ENCODE measurements around the gene YDJC. TPM values are rescaled to one million over a fixed set of nuclear protein-coding genes. Genes with fewer than 3 reads are reported as not detected.
A peak's percentile ranks its signal among the peaks of the same experiment; 100 is the strongest.
"Not testable (repeated sequence)": the region's sequence is repeated elsewhere in the genome, so short reads cannot be mapped to it uniquely, and the experiment has no call there.

The YDJC gene
- polyA plus RNA-seq: 10 to 100 TPM; 34.5 to 46.7 (median 42.2) TPM
- long read RNA-seq, donor 1, transcript YDJC-203 (5 exons, 1,410 nt): minor isoform, 8 of 49 reads
- long read RNA-seq, donor 1, transcript YDJC-201 (5 exons, 1,351 nt): major isoform, 14 of 49 reads
- long read RNA-seq, donor 1, partial matches to known transcripts: 21 of 49 reads
- long read RNA-seq, donor 1, other reads (novel, unspliced or antisense): 0 of 49 reads
- long read RNA-seq, donor 2, partial matches to known transcripts: 0 of 5 reads
- long read RNA-seq, donor 2, other reads (novel, unspliced or antisense): 0 of 5 reads
- long read RNA-seq, donor 3, transcript YDJC-201 (5 exons, 1,351 nt): major isoform, 7 of 10 reads
- long read RNA-seq, donor 3, partial matches to known transcripts: 0 of 10 reads
- long read RNA-seq, donor 3, other reads (novel, unspliced or antisense): 0 of 10 reads
- long read RNA-seq, donor 4: 0 reads
- long read RNA-seq, donor 5, partial matches to known transcripts: 0 of 4 reads
- long read RNA-seq, donor 5, other reads (novel, unspliced or antisense): 0 of 4 reads
- long read RNA-seq, donor 6, partial matches to known transcripts: 0 of 8 reads
- long read RNA-seq, donor 6, other reads (novel, unspliced or antisense): 0 of 8 reads
- long read RNA-seq, donor 7, partial matches to known transcripts: 0 of 3 reads
- long read RNA-seq, donor 7, other reads (novel, unspliced or antisense): 0 of 3 reads
- long read RNA-seq, donor 8, partial matches to known transcripts: 0 of 1 reads
- long read RNA-seq, donor 8, other reads (novel, unspliced or antisense): 0 of 1 reads
- long read RNA-seq, donor 9, partial matches to known transcripts: 0 of 5 reads
- long read RNA-seq, donor 9, other reads (novel, unspliced or antisense): 0 of 5 reads
- long read RNA-seq, donor 10, transcript YDJC-201 (5 exons, 1,351 nt): major isoform, 5 of 10 reads
- long read RNA-seq, donor 10, partial matches to known transcripts: 0 of 10 reads
- long read RNA-seq, donor 10, other reads (novel, unspliced or antisense): 0 of 10 reads

DNA sequence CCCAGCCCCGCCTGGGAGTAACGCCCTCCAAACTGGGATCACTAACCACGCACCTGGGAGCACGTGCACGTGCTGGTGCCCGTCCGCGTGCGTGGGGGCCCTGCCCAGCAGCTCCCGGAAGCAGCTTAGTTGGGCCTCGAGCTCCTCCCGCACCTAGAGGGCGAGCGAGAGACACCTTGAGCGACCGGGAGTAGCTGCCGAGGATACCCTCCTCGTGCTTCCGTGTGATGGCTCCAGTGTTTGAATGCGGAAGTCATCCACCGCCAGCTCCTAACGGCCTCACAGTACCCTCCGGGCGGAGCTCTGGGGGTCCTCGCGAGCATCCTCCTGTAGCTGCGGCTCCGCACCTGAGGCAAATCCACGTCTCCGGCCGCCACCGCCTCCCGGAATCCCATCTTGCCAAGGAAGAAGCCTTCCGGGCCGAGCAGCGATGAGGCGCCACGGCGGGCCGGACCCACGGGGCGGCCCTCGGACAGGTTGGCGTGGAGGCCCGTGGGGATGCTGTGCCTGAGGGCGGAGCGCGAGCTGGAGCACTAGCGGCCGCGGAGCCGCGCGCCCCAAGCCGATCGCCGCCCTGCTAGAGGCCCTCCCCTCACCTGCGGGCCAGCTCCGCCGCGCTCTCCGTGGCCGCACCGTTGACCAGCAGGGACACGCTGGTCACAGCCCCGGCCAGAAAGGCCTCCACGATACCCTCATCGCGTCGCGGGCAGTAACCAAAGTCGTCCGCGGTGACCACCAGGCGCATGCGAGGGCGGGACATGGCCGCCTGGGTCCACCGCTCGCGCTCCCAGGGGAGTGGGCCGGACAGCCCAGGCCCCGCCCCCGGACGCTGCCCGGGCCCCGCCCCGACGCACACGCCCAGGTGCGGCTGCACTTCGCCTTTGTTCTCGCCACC, at the start of gene YDJC:
YDJC (minus strand) TSS at position 768 of the 895 bp plus-strand sequence; CDS start at position 760, 8 bp downstream.
- H3K4me3 ChIP-seq (ENCODE audit: low read depth in 1 of 3, low read length in 3 of 3): peak within 1 kb of the TSS; percentile 87 to 98 (median 92)
- FAIRE-seq (no peak), DNase-seq (peak; percentile 97)
- peaks cover 0 to 38% (median 3%) of the 10 kb centered on the region in 3 donors for H3K36me3 ChIP-seq (ENCODE audit: control insufficient read depth in 3 of 3, insufficient read depth in 2 of 3, low read depth in 1 of 3, low read length in 3 of 3)
- 0 to 1% (median 1%) methylated on average over 77 to 93 of the region's 93 CpGs for WGBS, 3 donors
- peaks cover 0 to 12% (median 3%) of the 10 kb centered on the region in 3 donors for H3K4me1 ChIP-seq (ENCODE audit: control insufficient read depth in 3 of 3, insufficient read depth in 2 of 3, low read depth in 1 of 3, low read length in 2 of 3)
- H3K27ac ChIP-seq (ENCODE audit: low read depth in 1 of 3, low read length in 2 of 3): peak within 1 kb of the TSS; percentile 60 to 90 (median 84)
- H3K9me3 ChIP-seq (ENCODE audit: control insufficient read depth in 2 of 2, insufficient read depth in 1 of 2, low read depth in 1 of 2, low read length in 1 of 2): no peaks in the 10 kb centered on the region
- no peaks in the 10 kb centered on the region for H3K27me3 ChIP-seq (ENCODE audit: control insufficient read depth in 3 of 3, insufficient read depth in 3 of 3, low read length in 3 of 3)

- 87 to 98% (median 97%) methylated on average over 4 of the region's 4 CpGs for WGBS, 3 donors
- H3K27me3 ChIP-seq (ENCODE audit: control insufficient read depth in 3 of 3, insufficient read depth in 3 of 3, low read length in 3 of 3): no peaks in the 10 kb centered on the region
- H3K36me3 ChIP-seq (ENCODE audit: control insufficient read depth in 3 of 3, insufficient read depth in 2 of 3, low read depth in 1 of 3, low read length in 3 of 3): peaks cover 4 to 70% (median 12%) of the 10 kb centered on the region in 3 donors
- no peak for DNase-seq
- peaks cover 0 to 3% of the 10 kb centered on the region in 2 donors for H3K9me3 ChIP-seq (ENCODE audit: control insufficient read depth in 2 of 2, insufficient read depth in 1 of 2, low read depth in 1 of 2, low read length in 1 of 2)
- H3K4me3 ChIP-seq (ENCODE audit: low read depth in 1 of 3, low read length in 3 of 3): no peak overlapping the region
- no peak overlapping the region for H3K27ac ChIP-seq (ENCODE audit: low read depth in 1 of 3, low read length in 2 of 3)
- no peak for FAIRE-seq
- H3K4me1 ChIP-seq (ENCODE audit: control insufficient read depth in 3 of 3, insufficient read depth in 2 of 3, low read depth in 1 of 3, low read length in 2 of 3): no peaks in the 10 kb centered on the region
These were observed 49.6 kb upstream of the YDJC start for GRCh38 chr22:21679383-21679782.

- not testable (repeated sequence) for DNase-seq; H3K9me3 ChIP-seq (ENCODE audit: control insufficient read depth in 2 of 2, insufficient read depth in 1 of 2, low read depth in 1 of 2, low read length in 1 of 2); H3K4me3 ChIP-seq (ENCODE audit: low read depth in 1 of 3, low read length in 3 of 3); H3K27me3 ChIP-seq (ENCODE audit: control insufficient read depth in 3 of 3, insufficient read depth in 3 of 3, low read length in 3 of 3); H3K4me1 ChIP-seq (ENCODE audit: control insufficient read depth in 3 of 3, insufficient read depth in 2 of 3, low read depth in 1 of 3, low read length in 2 of 3); H3K27ac ChIP-seq (ENCODE audit: low read depth in 1 of 3, low read length in 2 of 3); FAIRE-seq
- H3K36me3 ChIP-seq (ENCODE audit: control insufficient read depth in 3 of 3, insufficient read depth in 2 of 3, low read depth in 1 of 3, low read length in 3 of 3): peaks cover 6 to 71% (median 14%) of the 10 kb centered on the region in 3 donors
- 94 to 97% (median 95%) methylated on average over 11 to 12 of the region's 12 CpGs for WGBS, 3 donors
These were observed 49.0 kb upstream of the YDJC start for GRCh38 chr22:21678842-21679241.

- WGBS, 3 donors: 92 to 98% (median 96%) methylated on average over 11 to 15 of the region's 15 CpGs
- no peak overlapping the region for H3K27ac ChIP-seq (ENCODE audit: low read depth in 1 of 3, low read length in 2 of 3)
- H3K36me3 ChIP-seq (ENCODE audit: control insufficient read depth in 3 of 3, insufficient read depth in 2 of 3, low read depth in 1 of 3, low read length in 3 of 3): peaks cover 7 to 73% (median 14%) of the 10 kb centered on the region in 3 donors
- no peaks in the 10 kb centered on the region for H3K27me3 ChIP-seq (ENCODE audit: control insufficient read depth in 3 of 3, insufficient read depth in 3 of 3, low read length in 3 of 3)
- H3K4me1 ChIP-seq (ENCODE audit: control insufficient read depth in 3 of 3, insufficient read depth in 2 of 3, low read depth in 1 of 3, low read length in 2 of 3): no peaks in the 10 kb centered on the region
- FAIRE-seq (no peak), DNase-seq (no peak)
- no peak overlapping the region for H3K4me3 ChIP-seq (ENCODE audit: low read depth in 1 of 3, low read length in 3 of 3)
- H3K9me3 ChIP-seq (ENCODE audit: control insufficient read depth in 2 of 2, insufficient read depth in 1 of 2, low read depth in 1 of 2, low read length in 1 of 2): peaks cover 0 to 3% of the 10 kb centered on the region in 2 donors
These were observed 48.0 kb upstream of the YDJC start for GRCh38 chr22:21677606-21678443.

- WGBS, 3 donors: 94 to 95% (median 95%) methylated on average over 12 of the region's 12 CpGs
- FAIRE-seq (no peak), DNase-seq (no peak)
- Histone ChIP-seq H3K27me3 (ENCODE audit: control insufficient read depth in 3 of 3, insufficient read depth in 3 of 3, low read length in 3 of 3) (no peaks in the 10 kb centered on the region), H3K4me1 (ENCODE audit: control insufficient read depth in 3 of 3, insufficient read depth in 2 of 3, low read depth in 1 of 3, low read length in 2 of 3) (peaks cover 0 to 2% (median 0%) of the 10 kb centered on the region in 3 donors), H3K36me3 (ENCODE audit: control insufficient read depth in 3 of 3, insufficient read depth in 2 of 3, low read depth in 1 of 3, low read length in 3 of 3) (peaks cover 19 to 70% (median 22%) of the 10 kb centered on the region in 3 donors), H3K27ac (ENCODE audit: low read depth in 1 of 3, low read length in 2 of 3) (no peak overlapping the region), H3K4me3 (ENCODE audit: low read depth in 1 of 3, low read length in 3 of 3) (no peak overlapping the region), H3K9me3 (ENCODE audit: control insufficient read depth in 2 of 2, insufficient read depth in 1 of 2, low read depth in 1 of 2, low read length in 1 of 2) (peaks cover 0 to 3% of the 10 kb centered on the region in 2 donors)
These were observed 44.9 kb upstream of the YDJC start for GRCh38 chr22:21674638-21675245.

- Histone ChIP-seq H3K4me1 (ENCODE audit: control insufficient read depth in 3 of 3, insufficient read depth in 2 of 3, low read depth in 1 of 3, low read length in 2 of 3) (peaks cover 0 to 3% (median 0%) of the 10 kb centered on the region in 3 donors), H3K4me3 (ENCODE audit: low read depth in 1 of 3, low read length in 3 of 3) (no peak overlapping the region), H3K9me3 (ENCODE audit: control insufficient read depth in 2 of 2, insufficient read depth in 1 of 2, low read depth in 1 of 2, low read length in 1 of 2) (peaks cover 0 to 3% of the 10 kb centered on the region in 2 donors), H3K36me3 (ENCODE audit: control insufficient read depth in 3 of 3, insufficient read depth in 2 of 3, low read depth in 1 of 3, low read length in 3 of 3) (peaks cover 19 to 71% (median 22%) of the 10 kb centered on the region in 3 donors), H3K27me3 (ENCODE audit: control insufficient read depth in 3 of 3, insufficient read depth in 3 of 3, low read length in 3 of 3) (no peaks in the 10 kb centered on the region), H3K27ac (ENCODE audit: low read depth in 1 of 3, low read length in 2 of 3) (no peak overlapping the region)
- DNase-seq (no peak), FAIRE-seq (no peak)
- 91 to 92% (median 92%) methylated on average over 12 of the region's 12 CpGs for WGBS, 3 donors
These were observed 43.9 kb upstream of the YDJC start for GRCh38 chr22:21673534-21674321.

Data from small intestine (tissue), 16 donors.